Neutrophil (primary cell): Measurements from ENCODE around the gene TTC3.

Experiments
- H3K27ac ChIP-seq: fragments of 200-600 bp; sonication (generic); 2 replicates; pipeline ENCODE4 v1.5.1; 2016; ENCODE audit warnings: mild to moderate bottlenecking, moderate library complexity
- H3K27me3 ChIP-seq: fragments of 200-600 bp; sonication (generic); 2 replicates; pipeline ENCODE4 v1.6.0; 2016; ENCODE audit warnings: mild to moderate bottlenecking
- H3K36me3 ChIP-seq: fragments of 200-600 bp; sonication (generic); 2 replicates; pipeline ENCODE4 v1.5.1; 2017
- H3K4me1 ChIP-seq, 2 experiments: fragments of 200-600 bp in 1 of 2; sonication (generic) in 1 of 2; 1 replicate in 1 of 2; 2 replicates in 1 of 2; pipeline versions ENCODE4 v1.5.1 to v1.6.1; 2013 to 2016; ENCODE audit warnings: low read depth in 1 of 2, low read length in 1 of 2, mild to moderate bottlenecking in 1 of 2, moderate library complexity in 1 of 2; ENCODE audit not compliant: control insufficient read depth in 1 of 2, insufficient read depth in 1 of 2
- H3K4me3 ChIP-seq, 2 experiments: fragments of 200-600 bp in 1 of 2; sonication (generic) in 1 of 2; 1 replicate in 1 of 2; 2 replicates in 1 of 2; pipeline ENCODE4 v1.5.1; 2013 to 2016; ENCODE audit warnings: low read depth in 1 of 2, low read length in 1 of 2, mild to moderate bottlenecking in 1 of 2, moderate library complexity in 1 of 2
- H3K9me3 ChIP-seq: fragments of 200-600 bp; sonication (generic); 2 replicates; pipeline ENCODE4 v1.5.1; 2016
- CTCF ChIP-seq: fragments of 200-600 bp; sonication (generic); IDR thresholded peaks from 2 replicates; pipeline ENCODE4 v1.5.1; 2016; ENCODE audit warnings: antibody characterized with exemption

The TTC3 gene

GRCh38 chr21:37117204-37117603, 44.1 kb downstream of the TTC3 start:
- Histone ChIP-seq H3K9me3 (no peaks in the 10 kb centered on the region), H3K4me3 (no peak overlapping the region), H3K36me3 (no peaks in the 10 kb centered on the region), H3K27me3 (no peaks in the 10 kb centered on the region), H3K27ac (no peak overlapping the region), H3K4me1 (no peaks in the 10 kb centered on the region)
- TF ChIP-seq CTCF: no peak

- Histone ChIP-seq H3K4me1 (no peaks in the 10 kb centered on the region), H3K27ac (no peak overlapping the region), H3K9me3 (no peaks in the 10 kb centered on the region), H3K27me3 (no peaks in the 10 kb centered on the region), H3K36me3 (no peaks in the 10 kb centered on the region), H3K4me3 (no peak overlapping the region)
- no peak for TF ChIP-seq CTCF
Measured at GRCh38 chr21:37118187-37118826, 45.3 kb downstream of the TTC3 start.

GRCh38 chr21:37119421-37120218, 46.6 kb downstream of the TTC3 start:
- Histone ChIP-seq H3K27ac (no peak overlapping the region), H3K9me3 (no peaks in the 10 kb centered on the region), H3K27me3 (no peaks in the 10 kb centered on the region), H3K4me1 (no peaks in the 10 kb centered on the region), H3K4me3 (no peak overlapping the region), H3K36me3 (no peaks in the 10 kb centered on the region)
- TF ChIP-seq CTCF: no peak

GRCh38 chr21:37128076-37128475, 55.0 kb downstream of the TTC3 start:
- no peak for TF ChIP-seq CTCF
- H3K4me3 ChIP-seq: no peak overlapping the region
- H3K27ac ChIP-seq: no peak overlapping the region
- H3K9me3 ChIP-seq: no peaks in the 10 kb centered on the region
- H3K4me1 ChIP-seq: no peaks in the 10 kb centered on the region
- no peaks in the 10 kb centered on the region for H3K27me3 ChIP-seq
- peaks cover 20% of the 10 kb centered on the region for H3K36me3 ChIP-seq

GRCh38 chr21:37130971-37131370, 57.9 kb downstream of the TTC3 start:
- no peak for TF ChIP-seq CTCF
- H3K36me3 ChIP-seq: peaks cover 26% of the 10 kb centered on the region

More at GRCh38 chr21:37130971-37131370, 57.9 kb downstream of the TTC3 start:
- H3K4me3 ChIP-seq: no peak overlapping the region
- H3K27ac ChIP-seq: no peak overlapping the region
- no peaks in the 10 kb centered on the region for H3K9me3 ChIP-seq
- no peaks in the 10 kb centered on the region for H3K4me1 ChIP-seq
- no peaks in the 10 kb centered on the region for H3K27me3 ChIP-seq
